K562 (cell line): ENCODE data around the gene SNX12. TPM values are rescaled to one million over a fixed set of nuclear protein-coding genes. Genes with fewer than 3 reads are reported as not detected.

Experiments used
- ATAC-seq: fragments of 200-7000 bp; cut with Tn5 transposase; 3 replicates; pipeline ENCODE4 v1.9.1; 2020; ENCODE audit warnings: moderate library complexity
- BruUV-seq: library from RNA; stranded (reverse); fragments of 400-500 nt; replicated peaks from 2 replicates; lab custom pipeline; 2021; lab: Mats Ljungman, UMichigan
- CTCF ChIA-PET: fragments of 300-600 bp; formaldehyde crosslinking; extraction: SDS; loops from one replicate; lab custom pipeline; 2021; ENCODE audit warnings: low intra/inter-chr PET ratio; lab: Yijun Ruan, JAX
- POLR2A ChIA-PET: fragments of 300-600, 350-650 bp; sonication (Branson Sonifier 250); formaldehyde crosslinking; extraction: SDS; loops from one replicate; lab custom pipeline; 2021; ENCODE audit warnings: antibody characterized with exemption, inconsistent platforms; lab: Yijun Ruan, JAX
- DNase-seq, 4 experiments: peaks; one replicate each; pipeline versions ENCODE4 v3.0.0 to v3.0.0-alpha.2; 2011 to 2018; ENCODE audit warnings: low spot score in 3 of 4, mixed read lengths in 3 of 4; ENCODE audit errors: extremely low read depth in 1 of 4
- FAIRE-seq: peaks from 2 replicates; lab custom pipeline; 2011; peaks lifted over from hg19 to GRCh38; lab: Jason Lieb, UNC
- H2AFZ ChIP-seq: 2 replicates; pipeline ENCODE4 v1.6.0; 2011; ENCODE audit warnings: low read depth, low read length, control low read depth, inconsistent platforms
- H3K27ac ChIP-seq: fragments of 200-600 bp; 3 replicates; pipeline ENCODE4 v1.8.0; 2011; ENCODE audit warnings: low read depth, mild to moderate bottlenecking, control low read depth, inconsistent platforms, low read length, moderate library complexity, mixed read lengths; ENCODE audit errors: extremely low read depth
- H3K27me3 ChIP-seq, 2 experiments: fragments of 300-600 bp in 1 of 2; 2 replicates in 1 of 2; 3 replicates in 1 of 2; pipeline versions ENCODE4 v1.6.0 to v1.8.0; 2011; ENCODE audit warnings: inconsistent platforms in 2 of 2, low read length in 2 of 2, mild to moderate bottlenecking in 1 of 2, mixed read lengths in 1 of 2, moderate library complexity in 1 of 2; ENCODE audit not compliant: control insufficient read depth in 2 of 2, insufficient read depth in 2 of 2
- H3K36me3 ChIP-seq: fragments of 300-600 bp; 3 replicates; pipeline ENCODE4 v1.8.0; 2011; ENCODE audit warnings: mild to moderate bottlenecking, low read length, inconsistent platforms; ENCODE audit not compliant: control insufficient read depth, insufficient read depth
- H3K4me1 ChIP-seq, 2 experiments: fragments of 200-600 bp in 1 of 2; replicated peaks in 1 of 2; 2 replicates in 1 of 2; 3 replicates in 1 of 2; pipeline versions ENCODE4 v1.5.1 to v1.8.0; 2011; ENCODE audit warnings: inconsistent platforms in 2 of 2, low read length in 2 of 2, mild to moderate bottlenecking in 1 of 2, mixed read lengths in 1 of 2, moderate library complexity in 1 of 2; ENCODE audit not compliant: control insufficient read depth in 2 of 2, insufficient read depth in 2 of 2
- H3K4me2 ChIP-seq: 2 replicates; pipeline ENCODE4 v1.6.1; 2011; ENCODE audit warnings: low read length, control low read depth, inconsistent platforms, mixed read lengths; ENCODE audit not compliant: insufficient read depth
- H3K4me3 ChIP-seq: fragments of 200-600 bp; sonication (generic), shearing (Covaris generic); 2 replicates; pipeline ENCODE4 v1.5.1; 2016; ENCODE audit warnings: control low read depth, inconsistent platforms
- H3K79me2 ChIP-seq: fragments of 200-600 bp; 3 replicates; pipeline ENCODE4 v1.8.0; 2011; ENCODE audit warnings: low read length, inconsistent platforms; ENCODE audit not compliant: control insufficient read depth, insufficient read depth
- H3K9ac ChIP-seq, 2 experiments: 2 replicates each; pipeline versions ENCODE4 v1.6.0 to v1.6.1; 2011; ENCODE audit warnings: low read depth in 2 of 2, low read length in 2 of 2, control low read depth in 1 of 2, inconsistent platforms in 1 of 2, mild to moderate bottlenecking in 1 of 2, mixed read lengths in 1 of 2; ENCODE audit not compliant: insufficient read depth in 1 of 2
- H3K9me1 ChIP-seq: one replicate; pipeline ENCODE4 v1.6.0; 2011; ENCODE audit warnings: inconsistent platforms, mild to moderate bottlenecking, low read length, moderate library complexity; ENCODE audit not compliant: control insufficient read depth, insufficient read depth
- H3K9me3 ChIP-seq: replicated peaks from 2 replicates; pipeline ENCODE4 v1.5.1; 2011; ENCODE audit warnings: low read depth, low read length, inconsistent platforms; ENCODE audit not compliant: control insufficient read depth, insufficient read depth
- H4K20me1 ChIP-seq: replicated peaks from 2 replicates; pipeline ENCODE4 v1.6.1; 2011; ENCODE audit warnings: low read length, inconsistent platforms, mixed read lengths; ENCODE audit not compliant: control insufficient read depth, insufficient read depth
- CEBPG ChIP-seq, 3 experiments: fragments of 200-800 bp in 1 of 3; sonication (Bioruptor generic) in 1 of 3; sonication (generic) in 1 of 3; formaldehyde crosslinking in 1 of 3; IDR thresholded peaks in 2 of 3; conservative IDR thresholded peaks in 1 of 3; 2 replicates each; pipeline versions ENCODE4 v1.6.1 to v1.8.0; 2016 to 2022; ENCODE audit warnings: missing compliant biosample characterization in 2 of 3, missing genetic modification characterization in 2 of 3, mild to moderate bottlenecking in 1 of 3, missing genetic modification reagents in 1 of 3
- IRF9 ChIP-seq: fragments of 450-650 bp; IDR thresholded peaks from 2 replicates; pipeline ENCODE4 v1.6.1; 2016; ENCODE audit warnings: missing biosample characterization, missing genetic modification characterization
- MEIS2 ChIP-seq: fragments of 450-650 bp; IDR thresholded peaks from 2 replicates; pipeline ENCODE4 v1.6.1; 2014; ENCODE audit warnings: mild to moderate bottlenecking; ENCODE audit not compliant: partially characterized antibody
- NFIC ChIP-seq: fragments of 450-650 bp; IDR thresholded peaks from 2 replicates; pipeline ENCODE4 v1.6.1; 2017; ENCODE audit warnings: mild to moderate bottlenecking, inconsistent platforms
- PKNOX1 ChIP-seq: fragments of 450-650 bp; IDR thresholded peaks from 2 replicates; pipeline ENCODE4 v1.6.1; 2016
- TFAM ChIP-seq: fragments of 250-450 bp; sonication (Bioruptor Pico); conservative IDR thresholded peaks from 2 replicates; pipeline ENCODE4 v1.5.0; 2021; ENCODE audit warnings: mild to moderate bottlenecking, moderate library complexity
- ZNF589 ChIP-seq: fragments of 200-800 bp; sonication (Bioruptor generic); IDR thresholded peaks from 2 replicates; pipeline ENCODE4 v1.6.1; 2016; ENCODE audit warnings: low read depth, missing genetic modification characterization, missing compliant biosample characterization
- ZNF79 ChIP-seq: fragments of 250-450 bp; sonication (Bioruptor Pico); IDR thresholded peaks from 2 replicates; pipeline ENCODE4 v1.4.0; 2020; ENCODE audit warnings: low read depth, mild to moderate bottlenecking, moderate library complexity
- WGBS: fragments of 100-300 bp; shearing (Covaris generic); methylation state at CpG from one replicate; pipeline ENCODE4 v1.1.6; 2016; ENCODE audit warnings: low coverage, mixed read lengths; ENCODE audit not compliant: insufficient coverage; ENCODE audit errors: missing lambda C conversion rate; 5-methylcytosine and 5-hydroxymethylcytosine counted together
- in situ Hi-C: fragments of 300-500 bp; cut with MboI; formaldehyde crosslinking; loops from 4 replicates; pipeline ENCODE4 v1.15.0; 2018; ENCODE audit warnings: inconsistent platforms, mixed read lengths
- intact Hi-C: fragments of 100-400 bp; cut with micrococcal nuclease; formaldehyde crosslinking; loops from 2 replicates; pipeline ENCODE4 v1.14.2; 2022
- polyA plus RNA-seq, 8 experiments: library from polyadenylated mRNA; depleted of rRNA in 4 of 8; stranded (reverse) in 5 of 8; unstranded in 3 of 8; fragments of >200 nt; fragmentation: Nextera tagmentation in 2 of 8; fragmentation: Illumina TruSeq in 1 of 8; extraction: Ambion mirVana in 2 of 8; extraction: Trizol in 1 of 8; gene quantifications; 2 replicates each; pipeline versions ENCODE4 v1.2.1 to v1.2.3, GENCODE V29; 2011 to 2014; ENCODE audit warnings: inconsistent platforms in 1 of 8, missing spikeins in 1 of 8
- total RNA-seq, 7 experiments: library from RNA; depleted of rRNA in 6 of 7; stranded (reverse); fragments of >200 nt in 6 of 7; fragmentation: Illumina TruSeq in 2 of 7; extraction: Trizol in 2 of 7; gene quantifications; 2 replicates each; pipeline versions ENCODE4 v1.2.1 to v1.2.3, GENCODE V29; 2011 to 2021; ENCODE audit warnings: low replicate concordance in 1 of 7

SNX12 gene
- total and polyA plus RNA-seq, 9 of the 15 experiments (the other 6 are each of a cell fraction or from before 2014, with no cell fraction given) = 12.7 to 50.3 (median 37.1) TPM

- no peak for TF ChIP-seq ZNF589 (CRISPR knock-in tag)
- 0 out of 2 replicates have a peak, but pooled peaks have one; percentile 11 for TF ChIP-seq IRF9 (tag)
- no peak for TF ChIP-seq ZNF79 (CRISPR knock-in tag)
- TF ChIP-seq CEBPG (CRISPR knock-in tag; IDR thresholded peaks at IDR 0.05) = 0 out of 2 replicates have a peak, but pooled peaks have one; percentile 40
- TF ChIP-seq CEBPG (tag; conservative IDR thresholded peaks at IDR 0.05 in 1 of 2, IDR thresholded peaks at IDR 0.05 in 1 of 2) = peak; percentile 83 to 89
Observed at GRCh38 chrX:71082124-71082647, 14.1 kb upstream of the SNX12 start (continued).

GRCh38 chrX:71081330-71082123 is 13.4 kb upstream of the SNX12 start:
- Histone ChIP-seq H3K4me2 (no peak overlapping the region), H3K4me3 (no peak overlapping the region), H3K9ac (no peak overlapping the region), H3K79me2 (no peaks in the 10 kb centered on the region), H3K36me3 (no peaks in the 10 kb centered on the region), H3K27me3 (no peaks in the 10 kb centered on the region), H4K20me1 (no peaks in the 10 kb centered on the region), H2AFZ (peak overlapping the region; percentile 12; the same call in 1 of the 2 replicates), H3K9me3 (no peaks in the 10 kb centered on the region), H3K27ac (no peak overlapping the region), H3K4me1 (peaks cover 0 to 3% of the 10 kb centered on the region in 2 experiments; a peak in 3 of 5 replicates), H3K9me1 (no peaks in the 10 kb centered on the region)
- WGBS = 13% methylated on average over 3 of the region's 3 CpGs
- in situ Hi-C loops = no loop called here
- DNase-seq = no peak
- intact Hi-C loops = no loop called here
- CTCF ChIA-PET = no interaction called here
- TF ChIP-seq NFIC = peak; percentile 90
- TF ChIP-seq MEIS2 = peak; percentile 75
- TF ChIP-seq TFAM = no peak
- peak; percentile 44; the same call in 1 of the 2 replicates for TF ChIP-seq PKNOX1
- peak; percentile 55 for FAIRE-seq
- peak; percentile 59 for ATAC-seq
- POLR2A ChIA-PET = no interaction called here
- BruUV-seq = no TSS peak
